Measurements from ENCODE around the gene COQ5. TPM values are rescaled to one million over a fixed set of nuclear protein-coding genes. Genes with fewer than 3 reads are reported as not detected.

The COQ5 gene
- total RNA-seq, 1 experiment from 2014 or later, result 32.2 TPM

GRCh38 chr12:120453977-120454376 is 75.0 kb downstream of the COQ5 start:
- H4K20me1 ChIP-seq (ENCODE audit: insufficient read depth), result peaks cover 40% of the 10 kb centered on the region
- peaks cover 64% of the 10 kb centered on the region; the same call in 1 of the 2 replicates for H3F3A ChIP-seq (ENCODE audit: insufficient read depth, low read depth)
- intact Hi-C loops (cut with micrococcal nuclease; ENCODE audit: unreplicated experiment), result no loop called here
- no peak overlapping the region for H3K27ac ChIP-seq
- POLR2A ChIA-PET (ENCODE audit: unreplicated experiment), result interaction anchor here (0.7 kb wide), 1 partner anchor 76 kb away, joined by 5 read pairs; no protein-coding TSS in a partner anchor
- no TSS peak for BruUV-seq (replicated peaks)
- no peak overlapping the region for H3K4me2 ChIP-seq
- H3K79me2 ChIP-seq (ENCODE audit: low read depth), result peaks cover 22% of the 10 kb centered on the region
- H3K9me2 ChIP-seq (ENCODE audit: insufficient read depth), result no peaks in the 10 kb centered on the region
- H3K27me3 ChIP-seq (ENCODE audit: insufficient read depth, low read depth), result no peaks in the 10 kb centered on the region
- peaks cover 16% of the 10 kb centered on the region; the same call in 1 of the 2 replicates for H3K36me3 ChIP-seq (ENCODE audit: low read depth)
- H2AFZ ChIP-seq, result no peak overlapping the region
- CTCF ChIA-PET, result interaction anchor here (0.5 kb wide), 1 partner anchor 257 kb away, joined by 5 read pairs; no protein-coding TSS in a partner anchor
- DNase-seq, result no peak
- no peaks in the 10 kb centered on the region for H3K9me3 ChIP-seq (ENCODE audit: insufficient read depth, low read depth)
- H3K4me1 ChIP-seq (replicated peaks; ENCODE audit: insufficient read depth), result no peaks in the 10 kb centered on the region
- no peak for TF ChIP-seq EZH2 (IDR thresholded peaks at IDR 0.05; ENCODE audit: low read depth)
- TF ChIP-seq CTCF (conservative IDR thresholded peaks at IDR 0.05), result peak; percentile 61
- no peak overlapping the region for H3K4me3 ChIP-seq

Other genes with a start within 250 kb of the COQ5 start
- gene RNU4-2, start 237.3 kb downstream of the COQ5 start, total RNA-seq (2021), result 2,281 and 3,957 TPM in 2 replicates
- 1,857 and 3,341 TPM in 2 replicates for gene RNU4-1, start 235.9 kb downstream of the COQ5 start, total RNA-seq (2021)
- gene SIRT4, start 226.8 kb downstream of the COQ5 start, total RNA-seq (2021), result 3.2 and 3.6 TPM in 2 replicates
- gene PLA2G1B, start 201.4 kb downstream of the COQ5 start, total RNA-seq (2021), result not detected in 2 replicates
- 0.95 and 1.7 TPM in 2 replicates for gene MSI1, start 160.0 kb downstream of the COQ5 start, total RNA-seq (2021)
- 433 and 556 TPM in 2 replicates for gene COX6A1, start 91.0 kb downstream of the COQ5 start, total RNA-seq (2021)
- 23.5 and 27.5 TPM in 2 replicates for gene TRIAP1, start 82.8 kb downstream of the COQ5 start, total RNA-seq (2021)
- gene GATC, start 82.7 kb downstream of the COQ5 start, total RNA-seq (2021), result 24.3 and 40.2 TPM in 2 replicates
- gene SRSF9, start 59.4 kb downstream of the COQ5 start, total RNA-seq (2021), result 231 and 253 TPM in 2 replicates
- gene DYNLL1, start 33.0 kb downstream of the COQ5 start, total RNA-seq (2021), result 251 and 340 TPM in 2 replicates
- 196 and 241 TPM in 2 replicates for gene RNF10, start 5.2 kb upstream of the COQ5 start, total RNA-seq (2021)
- gene POP5, start 52.2 kb upstream of the COQ5 start, total RNA-seq (2021), result 26.5 and 30.5 TPM in 2 replicates
- not detected in 2 replicates for gene CABP1, start 111.5 kb upstream of the COQ5 start, total RNA-seq (2021)
- 110 and 131 TPM in 2 replicates for gene MLEC, start 158.0 kb upstream of the COQ5 start, total RNA-seq (2021)
- gene UNC119B, start 181.3 kb upstream of the COQ5 start, total RNA-seq (2021), result 25.9 and 30.2 TPM in 2 replicates
- 8.2 and 14.2 TPM in 2 replicates for gene ACADS, start 196.7 kb upstream of the COQ5 start, total RNA-seq (2021)

Measured in PC-9 (cell line).